T-cell (primary cell): ENCODE data around the gene FBXO36. TPM values are rescaled to one million over a fixed set of nuclear protein-coding genes. Genes with fewer than 3 reads are reported as not detected.

Source experiments
- ATAC-seq, 4 experiments: fragments of 200-7000 bp in 3 of 4; fragments of 150-1000 bp in 1 of 4; cut with Tn5 transposase; replicated peaks in 1 of 4; 1 replicate in 3 of 4; 2 replicates in 1 of 4; pipeline ENCODE4 v1.10.0; 2021; ENCODE audit warnings: moderate library complexity in 3 of 4, mild to moderate bottlenecking in 2 of 4, moderate number of reproducible peaks in 1 of 4
- CTCF ChIA-PET, 2 donors: fragments of 300-600 bp; sonication (Branson Sonifier 250); formaldehyde crosslinking; loops; one replicate each; lab custom pipeline; 2022; ENCODE audit warnings: antibody characterized with exemption in 2 of 2; lab: Charles Lee
- POLR2A ChIA-PET, 2 donors: fragments of 300-600 bp; sonication (Branson Sonifier 250); formaldehyde crosslinking; loops; one replicate each; lab custom pipeline; 2022; ENCODE audit warnings: antibody characterized with exemption in 2 of 2; lab: Charles Lee
- DNase-seq, 35 experiments: peaks; one replicate each; pipeline versions ENCODE4 v3.0.0 to v3.0.0-alpha.2; 2013 to 2023
- H3K27ac ChIP-seq: one replicate; pipeline ENCODE4 v1.5.1; 2013; ENCODE audit warnings: low read length
- H3K27me3 ChIP-seq, 2 experiments: replicated peaks in 1 of 2; 1 replicate in 1 of 2; 2 replicates in 1 of 2; pipeline versions ENCODE4 v1.6.1 to v1.7.0; 2013; ENCODE audit warnings: low read length in 1 of 2, mixed read lengths in 1 of 2; ENCODE audit not compliant: control insufficient read depth in 2 of 2, insufficient read depth in 2 of 2; ENCODE audit errors: extremely low read depth in 1 of 2
- H3K36me3 ChIP-seq, 2 donors: 1 replicate in 1 of 2; 2 replicates in 1 of 2; pipeline versions ENCODE4 v1.6.1 to v1.7.0; 2013; ENCODE audit warnings: low read length in 1 of 2; ENCODE audit not compliant: control insufficient read depth in 2 of 2, insufficient read depth in 1 of 2; ENCODE audit errors: extremely low read depth in 1 of 2
- H3K4me1 ChIP-seq, 2 experiments: 1 replicate in 1 of 2; 2 replicates in 1 of 2; pipeline versions ENCODE4 v1.6.1 to v1.7.0; 2013; ENCODE audit warnings: low read length in 2 of 2, mixed read lengths in 1 of 2; ENCODE audit not compliant: insufficient read depth in 2 of 2, control insufficient read depth in 1 of 2; ENCODE audit errors: extremely low read depth in 1 of 2
- H3K4me3 ChIP-seq, 2 donors: 1 replicate in 1 of 2; 2 replicates in 1 of 2; pipeline versions ENCODE4 v1.5.1 to v1.7.0; 2013; ENCODE audit warnings: mild to moderate bottlenecking in 2 of 2, low read length in 1 of 2, moderate library complexity in 1 of 2; ENCODE audit not compliant: control insufficient read depth in 1 of 2; ENCODE audit errors: extremely low read depth in 1 of 2
- H3K9me3 ChIP-seq: 2 replicates; pipeline ENCODE4 v1.7.0; 2013
- H3K27ac Mint-ChIP-seq, 2 donors: one replicate each; pipeline ENCODE4 v1.8.0; 2020 to 2021; ENCODE audit warnings: mild to moderate bottlenecking in 2 of 2, mixed read lengths in 2 of 2
- H3K27me3 Mint-ChIP-seq, 2 donors: one replicate each; pipeline ENCODE4 v1.8.0; 2021 to 2022; ENCODE audit warnings: mixed read lengths in 2 of 2
- H3K36me3 Mint-ChIP-seq: one replicate; pipeline ENCODE4 v1.8.0; 2021; ENCODE audit warnings: mixed read lengths
- H3K4me1 Mint-ChIP-seq, 3 donors: one replicate each; pipeline ENCODE4 v1.8.0; 2020 to 2022; ENCODE audit warnings: mixed read lengths in 3 of 3, mild to moderate bottlenecking in 1 of 3
- H3K4me3 Mint-ChIP-seq, 3 donors: one replicate each; pipeline ENCODE4 v1.8.0; 2020 to 2022; ENCODE audit warnings: mild to moderate bottlenecking in 3 of 3, mixed read lengths in 3 of 3, moderate library complexity in 3 of 3
- H3K9me3 Mint-ChIP-seq, 3 donors: one replicate each; pipeline ENCODE4 v1.8.0; 2020 to 2022; ENCODE audit warnings: mixed read lengths in 3 of 3
- WGBS: methylation state at CpG from one replicate; pipeline ENCODE4 v1.1.5; 2013; ENCODE audit warnings: missing lambda C conversion rate; ENCODE audit not compliant: insufficient coverage; 5-methylcytosine and 5-hydroxymethylcytosine counted together
- total RNA-seq, 35 experiments: library from RNA in 6 of 35; stranded (reverse) in 6 of 35; fragments of 120-200 nt in 1 of 35; gene quantifications; one replicate each; pipeline versions ENCODE4 v1.2.1 to v1.2.4 and lab custom pipeline; 2013 to 2026

The FBXO36 gene
- total RNA-seq, 5 donors from 2014 or later (not counting 1 experiment from before 2014, with no cell fraction given): 0.62 to 1.6 (median 1.1) TPM

DNA sequence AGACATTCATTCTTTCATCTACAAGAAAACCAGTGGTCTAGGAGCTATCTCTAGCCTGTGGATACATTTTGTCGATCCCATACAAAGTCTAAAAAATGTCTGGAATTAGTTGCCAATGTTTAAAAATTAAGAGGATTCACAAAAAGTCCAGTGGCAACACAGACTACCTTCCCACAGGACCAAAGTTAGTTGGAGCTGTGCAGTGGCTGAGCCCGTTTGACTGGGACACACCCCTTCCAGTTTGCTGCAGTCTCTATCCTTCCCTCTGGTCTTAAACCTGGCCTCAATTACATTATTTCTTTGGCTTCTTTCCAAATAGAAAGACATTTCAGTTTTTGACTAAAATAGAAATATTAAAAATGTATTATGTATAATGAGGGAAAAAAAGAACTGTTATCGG lies 127.8 kb downstream of the FBXO36 start:
- no peak for ATAC-seq

DNA sequence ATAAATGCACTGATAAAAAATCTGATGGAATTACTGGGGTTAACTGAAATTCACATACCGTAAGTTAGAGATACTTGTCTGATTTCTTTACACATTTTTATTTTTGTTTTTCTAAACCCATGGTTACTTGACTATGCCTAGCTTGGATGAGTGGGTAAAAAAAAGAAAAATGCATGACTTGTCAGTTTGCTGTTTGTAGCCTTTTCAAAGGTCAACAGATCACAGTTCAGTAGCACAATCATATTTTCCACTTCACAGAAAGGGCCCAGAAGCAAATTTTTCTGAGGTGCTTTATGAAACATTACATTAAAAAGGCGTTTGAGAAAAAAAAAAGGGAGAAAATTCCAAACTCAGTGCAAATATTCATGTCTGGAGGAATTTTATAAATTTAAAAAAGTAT lies 130.0 kb downstream of the FBXO36 start:
- Mint-ChIP-seq H3K4me1 (no peaks in the 10 kb centered on the region), H3K27me3 (no peaks in the 10 kb centered on the region), H3K36me3 (no peaks in the 10 kb centered on the region), H3K27ac (no peak overlapping the region), H3K9me3 (no peaks in the 10 kb centered on the region), H3K4me3 (no peak overlapping the region)
- Histone ChIP-seq H3K4me1 (no peaks in the 10 kb centered on the region), H3K4me3 (no peak overlapping the region), H3K9me3 (no peaks in the 10 kb centered on the region), H3K27ac (no peak overlapping the region), H3K27me3 (no peaks in the 10 kb centered on the region), H3K36me3 (no peaks in the 10 kb centered on the region)
- no CpG with 5 or more reads among the region's 2 CpGs for WGBS
- CTCF ChIA-PET: interaction anchor here (0.6 to 0.9 kb wide), 3 partner anchors 15 to 40 kb away, joined by 3 to 4 read pairs (median 3); no protein-coding TSS in a partner anchor
- DNase-seq (no peak), ATAC-seq (no peak)
- POLR2A ChIA-PET: no interaction called here

More for the DNA sequence above, 127.8 kb downstream of the FBXO36 start:
- H3K9me3 ChIP-seq: no peaks in the 10 kb centered on the region
- Mint-ChIP-seq H3K36me3 (no peaks in the 10 kb centered on the region), H3K27ac (no peak overlapping the region), H3K4me3 (no peak overlapping the region), H3K4me1 (no peaks in the 10 kb centered on the region), H3K27me3 (no peaks in the 10 kb centered on the region), H3K9me3 (no peaks in the 10 kb centered on the region)
- ChIA-PET POLR2A (no interaction called here), CTCF (interaction anchor here in 1 of 2 donors (0.6 kb wide), 1 partner anchor 16 kb away, joined by 4 read pairs; no protein-coding TSS in a partner anchor)
- H3K4me1 ChIP-seq: no peaks in the 10 kb centered on the region
- no peak for DNase-seq
- H3K27ac ChIP-seq: no peak overlapping the region
- H3K27me3 ChIP-seq: no peaks in the 10 kb centered on the region
- H3K36me3 ChIP-seq: no peaks in the 10 kb centered on the region
- no peak overlapping the region for H3K4me3 ChIP-seq
- 83% methylated on average over 1 of the region's 3 CpGs for WGBS

DNA sequence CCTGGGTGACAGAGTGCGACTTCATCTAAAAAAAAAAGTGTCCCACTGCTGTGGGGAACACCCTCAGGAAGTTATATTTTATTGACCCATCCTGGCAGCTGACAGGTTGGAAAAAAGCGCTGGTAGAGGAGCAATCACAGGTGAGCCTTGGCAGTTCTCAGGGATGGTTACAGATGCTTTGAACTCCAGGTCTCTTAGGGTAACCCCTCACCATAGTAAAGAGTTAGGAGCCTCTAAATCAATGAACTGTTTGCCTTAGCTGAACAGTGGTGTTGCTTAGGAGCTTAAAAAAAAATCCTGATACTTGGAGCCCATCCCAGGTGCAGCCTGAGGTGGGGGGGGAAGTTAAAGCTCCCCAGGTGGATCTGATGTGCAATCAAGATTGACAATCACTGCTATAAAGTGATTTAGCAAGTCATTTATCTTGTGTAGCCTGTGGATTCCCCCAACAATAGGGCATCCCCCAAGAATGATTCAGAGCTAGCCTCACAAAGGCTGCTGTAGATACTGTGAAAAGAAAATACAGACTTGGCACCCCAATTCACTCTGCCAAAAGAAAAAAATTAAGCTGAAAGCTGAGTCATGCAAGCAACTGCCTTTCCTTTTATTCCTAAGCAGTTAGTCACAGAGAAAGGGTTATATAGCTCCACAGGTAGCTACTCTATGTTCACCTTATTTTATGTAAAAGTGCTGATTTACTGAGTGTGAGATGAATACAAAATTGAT lies 131.6 kb downstream of the FBXO36 start:
- no peaks in the 10 kb centered on the region for H3K9me3 Mint-ChIP-seq
- H3K27ac ChIP-seq: no peak overlapping the region
- CTCF ChIA-PET: interaction anchor here (0.6 kb wide), 2 partner anchors 668 to 976 kb away, joined by 3 read pairs; no protein-coding TSS in a partner anchor
- no peak for ATAC-seq
- H3K36me3 Mint-ChIP-seq: no peaks in the 10 kb centered on the region
- no peaks in the 10 kb centered on the region for H3K36me3 ChIP-seq
- WGBS: 80% methylated on average over 1 of the region's 2 CpGs
- H3K4me1 Mint-ChIP-seq: no peaks in the 10 kb centered on the region
- DNase-seq: no peak
- no peak overlapping the region for H3K4me3 ChIP-seq
- no peaks in the 10 kb centered on the region for H3K27me3 Mint-ChIP-seq
- no peaks in the 10 kb centered on the region for H3K9me3 ChIP-seq
- H3K4me1 ChIP-seq: no peaks in the 10 kb centered on the region
- POLR2A ChIA-PET: interaction anchor here in 1 of 2 donors (0.6 kb wide), 1 partner anchor 9 kb away, joined by 3 read pairs; no protein-coding TSS in a partner anchor
- H3K4me3 Mint-ChIP-seq: no peak overlapping the region
- no peaks in the 10 kb centered on the region for H3K27me3 ChIP-seq
- no peak overlapping the region for H3K27ac Mint-ChIP-seq

DNA sequence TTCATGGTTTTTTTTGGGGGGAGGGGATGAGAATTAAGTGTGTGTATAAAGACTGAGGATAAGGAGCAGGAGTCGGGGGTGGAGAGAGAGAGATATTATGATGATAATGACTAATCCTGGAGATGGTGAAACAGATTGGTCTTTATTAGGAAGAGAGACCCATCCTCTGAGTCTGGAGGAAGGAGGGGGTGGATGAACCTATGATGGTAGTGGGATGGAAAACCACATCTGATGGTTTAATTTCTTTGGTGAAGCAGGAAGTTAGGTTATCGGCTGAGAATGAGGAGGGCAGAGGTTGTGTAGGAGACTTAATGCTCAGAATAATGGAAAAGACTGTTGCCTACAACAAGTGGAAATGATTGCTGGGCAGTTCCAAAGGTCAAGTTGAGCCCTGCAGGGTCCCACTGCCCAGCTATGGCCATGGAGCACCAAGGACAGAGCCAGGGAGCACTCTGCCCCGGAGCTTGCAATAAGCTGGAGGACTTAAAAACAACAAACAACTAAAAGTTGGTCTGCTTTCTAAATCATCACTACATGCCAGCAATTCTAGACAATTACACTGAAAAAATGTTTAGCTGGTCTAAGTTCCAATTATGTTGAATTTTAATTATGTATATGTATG lies 138.5 kb downstream of the FBXO36 start:
- Mint-ChIP-seq H3K4me3 (peak overlapping the region in 1 of 3 donors; percentile 15), H3K9me3 (peaks cover 0 to 8% (median 4%) of the 10 kb centered on the region in 3 donors), H3K27ac (peak overlapping the region in 1 of 2 donors; percentile 29), H3K36me3 (no peaks in the 10 kb centered on the region), H3K4me1 (peaks cover 10 to 17% (median 11%) of the 10 kb centered on the region in 3 donors), H3K27me3 (peaks cover 0 to 6% of the 10 kb centered on the region in 2 donors)
- POLR2A ChIA-PET: no interaction called here
- H3K27ac ChIP-seq: no peak overlapping the region
- WGBS: 60% methylated on average over 3 of the region's 3 CpGs
- peak in 1 of 4 experiments; percentile 34 for ATAC-seq
- no peak for DNase-seq
- no peaks in the 10 kb centered on the region for H3K36me3 ChIP-seq
- peaks cover 3 to 8% of the 10 kb centered on the region in 2 experiments for H3K4me1 ChIP-seq
- peaks cover 0 to 8% of the 10 kb centered on the region in 2 experiments for H3K27me3 ChIP-seq
- H3K4me3 ChIP-seq: no peak overlapping the region
- CTCF ChIA-PET: interaction anchor here in 1 of 2 donors (0.6 kb wide), 1 partner anchor 736 kb away, joined by 5 read pairs; no protein-coding TSS in a partner anchor
- no peaks in the 10 kb centered on the region for H3K9me3 ChIP-seq

Other genes with a start within 250 kb of the FBXO36 start
- gene DNER, start 207.9 kb upstream of the FBXO36 start, total RNA-seq: under 1 TPM in 2 of 5 donors, not detected in 3; 0.07 to 0.15 TPM
- 100 to 1,000 TPM; 185 to 219 (median 192) TPM for gene TRIP12, start 494 bp upstream of the FBXO36 start, total RNA-seq
- under 1 TPM; 0.12 to 0.60 (median 0.41) TPM for gene SLC16A14, start 146.4 kb downstream of the FBXO36 start, total RNA-seq